Liver (tissue), 3 donors: ENCODE results near the gene RORC.

Source experiments
- CTCF ChIP-seq: fragments of 150-350 bp; IDR thresholded peaks from 2 replicates; pipeline ENCODE4 v1.5.1; 2017; ENCODE audit warnings: improper control_type of control experiment, low read depth, low read length; ENCODE audit not compliant: missing input control
- HNF4G ChIP-seq: IDR thresholded peaks from 2 replicates; pipeline ENCODE4 v1.6.1; 2016; ENCODE audit warnings: antibody characterized with exemption
- RAD21 ChIP-seq, 2 donors: IDR thresholded peaks; 2 replicates each; pipeline ENCODE4 v1.6.1; 2016; ENCODE audit warnings: antibody characterized with exemption in 2 of 2, mild to moderate bottlenecking in 2 of 2
- donor health status: healthy.
- donor health status: healthy.

GRCh38 chr1:151859891-151860293, 28.3 kb upstream of the RORC start:
- no peak for TF ChIP-seq HNF4G
- no peak for TF ChIP-seq CTCF
- no peak for TF ChIP-seq RAD21 (IDR thresholded peaks at IDR 0.05)
